ENCODE data around the gene PSMA6.

Gene PSMA6

DNA sequence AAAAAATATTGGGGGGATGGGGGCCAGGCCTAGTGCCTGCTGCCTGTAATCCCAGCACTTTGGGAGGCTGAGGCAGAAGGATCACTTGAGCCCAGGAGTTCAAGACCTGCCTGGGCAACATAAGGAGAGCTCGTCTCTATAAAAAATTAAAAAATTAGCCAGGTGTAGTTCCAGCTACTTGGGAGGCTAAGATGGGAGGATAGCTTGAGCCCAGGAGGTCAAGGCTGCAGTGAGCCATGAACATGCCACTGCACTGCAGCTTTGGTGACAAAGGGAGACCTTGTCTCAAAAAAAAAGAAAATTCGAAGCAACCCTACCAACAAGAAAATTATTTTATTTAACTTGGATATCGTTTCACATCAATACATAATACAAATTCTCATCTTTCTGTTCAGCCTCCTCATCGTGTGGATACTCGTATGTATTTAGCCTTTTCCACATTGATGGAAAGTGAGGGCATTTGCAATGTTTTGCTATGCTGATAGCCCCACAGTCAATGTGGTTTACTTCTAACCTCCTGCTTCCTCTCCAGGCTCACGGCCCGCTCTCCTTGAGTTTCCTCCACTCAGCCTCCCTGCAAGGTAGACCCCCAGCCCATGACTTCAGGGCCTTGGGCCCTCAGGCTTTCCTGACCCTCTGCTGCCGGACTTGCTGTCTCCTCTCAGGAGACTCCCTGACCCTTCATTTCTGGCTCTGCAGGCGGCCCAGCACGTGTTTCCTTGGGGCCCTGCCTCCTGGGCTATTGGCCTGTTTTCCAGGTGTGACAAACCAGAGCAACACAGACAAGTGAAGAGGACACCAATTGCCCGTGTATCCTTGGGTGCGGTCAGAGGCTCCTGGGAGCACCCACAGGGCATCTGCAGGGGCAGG is 57.5 kb downstream of the PSMA6 start (continued):
- TF ChIP-seq, protein P1, sequence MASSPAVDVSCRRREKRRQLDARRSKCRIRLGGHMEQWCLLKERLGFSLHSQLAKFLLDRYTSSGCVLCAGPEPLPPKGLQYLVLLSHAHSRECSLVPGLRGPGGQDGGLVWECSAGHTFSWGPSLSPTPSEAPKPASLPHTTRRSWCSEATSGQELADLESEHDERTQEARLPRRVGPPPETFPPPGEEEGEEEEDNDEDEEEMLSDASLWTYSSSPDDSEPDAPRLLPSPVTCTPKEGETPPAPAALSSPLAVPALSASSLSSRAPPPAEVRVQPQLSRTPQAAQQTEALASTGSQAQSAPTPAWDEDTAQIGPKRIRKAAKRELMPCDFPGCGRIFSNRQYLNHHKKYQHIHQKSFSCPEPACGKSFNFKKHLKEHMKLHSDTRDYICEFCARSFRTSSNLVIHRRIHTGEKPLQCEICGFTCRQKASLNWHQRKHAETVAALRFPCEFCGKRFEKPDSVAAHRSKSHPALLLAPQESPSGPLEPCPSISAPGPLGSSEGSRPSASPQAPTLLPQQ (tag by site-specific recombination; IDR thresholded peaks at IDR 0.05): no peak
- TF ChIP-seq YY1 (tag by site-specific recombination; IDR thresholded peaks at IDR 0.05) (no peak), ZNF629 (tag by site-specific recombination; IDR thresholded peaks at IDR 0.05) (no peak), ZBTB8A (tag by site-specific recombination; IDR thresholded peaks at IDR 0.05) (no peak)

DNA sequence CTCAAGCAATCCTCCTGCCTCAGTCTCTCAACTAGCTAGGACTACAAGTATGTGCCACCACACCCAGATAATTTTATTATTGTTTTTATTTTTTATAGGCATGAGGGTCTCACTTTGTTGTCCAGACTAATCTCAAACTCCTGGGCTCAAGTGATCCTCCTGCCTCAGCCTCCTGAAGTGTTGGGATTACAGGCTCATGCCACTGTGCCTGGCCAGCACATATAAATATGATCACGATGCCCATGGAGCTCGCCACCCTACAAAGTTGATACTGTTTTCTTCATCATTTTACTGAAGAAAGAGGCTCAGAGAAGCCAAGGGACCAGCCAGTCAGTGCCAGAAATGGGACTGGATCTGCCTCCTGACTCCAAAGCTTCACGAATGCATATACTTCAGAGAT is 59.3 kb downstream of the PSMA6 start:
- Histone ChIP-seq H3K4me1 (ENCODE audit: control insufficient read depth, insufficient read depth, low read length) (no peaks in the 10 kb centered on the region), H3K27ac (ENCODE audit: extremely low read depth, low read depth, low read length) (no peak overlapping the region), H3K36me3 (ENCODE audit: control insufficient read depth in 2 of 2, insufficient read depth in 1 of 2, low read length in 2 of 2) (no peaks in the 10 kb centered on the region), H3K9me3 (ENCODE audit: control insufficient read depth, insufficient read depth, low read depth, low read length) (no peaks in the 10 kb centered on the region), H3K4me3 (ENCODE audit: low read depth, low read length) (no peak overlapping the region)
- TF ChIP-seq ZNF791 (tag by site-specific recombination; IDR thresholded peaks at IDR 0.05) (no peak), PRDM6 (tag by site-specific recombination; IDR thresholded peaks at IDR 0.05) (no peak), HOXC10 (CRISPR knock-in tag; IDR thresholded peaks at IDR 0.05) (no peak), MYNN (tag by site-specific recombination; IDR thresholded peaks at IDR 0.05; ENCODE audit: borderline replicate concordance) (no peak), ZNF768 (tag by site-specific recombination; IDR thresholded peaks at IDR 0.05) (no peak), YY1 (tag by site-specific recombination; IDR thresholded peaks at IDR 0.05) (no peak), ZFP69B (tag by site-specific recombination; IDR thresholded peaks at IDR 0.05) (no peak), ZSCAN30 (tag by site-specific recombination; IDR thresholded peaks at IDR 0.05) (no peak), PRDM1 (tag by site-specific recombination; IDR thresholded peaks at IDR 0.05) (no peak), ZFP3 (tag by site-specific recombination; IDR thresholded peaks at IDR 0.05; ENCODE audit: low read depth) (no peak)
- CTCF ChIA-PET: interaction anchor here (0.6 to 1.0 kb wide), 2 partner anchors 52 to 532 kb away, joined by 3 to 4 read pairs; no protein-coding TSS in a partner anchor
- POLR2A ChIA-PET: no interaction called here

GRCh38 chr14:35351897-35352273 is 59.7 kb downstream of the PSMA6 start:
- CTCF ChIA-PET: interaction anchor here (0.6 to 1.0 kb wide), 2 partner anchors 51 to 531 kb away, joined by 3 to 4 read pairs; no protein-coding TSS in a partner anchor
- no peaks in the 10 kb centered on the region for H3K36me3 ChIP-seq (ENCODE audit: control insufficient read depth in 2 of 2, insufficient read depth in 1 of 2, low read length in 2 of 2)
- POLR2A ChIA-PET: no interaction called here
- no peak for TF ChIP-seq ZNF18 (tag by site-specific recombination; IDR thresholded peaks at IDR 0.05)
- TF ChIP-seq SP7 (tag by site-specific recombination; IDR thresholded peaks at IDR 0.05): no peak
- no peak for TF ChIP-seq ZSCAN30 (tag by site-specific recombination; IDR thresholded peaks at IDR 0.05)
- no peak overlapping the region for H3K4me3 ChIP-seq (ENCODE audit: low read depth, low read length)
- no peaks in the 10 kb centered on the region for H3K9me3 ChIP-seq (ENCODE audit: control insufficient read depth, insufficient read depth, low read depth, low read length)
- H3K4me1 ChIP-seq (ENCODE audit: control insufficient read depth, insufficient read depth, low read length): no peaks in the 10 kb centered on the region
- no peak overlapping the region for H3K27ac ChIP-seq (ENCODE audit: extremely low read depth, low read depth, low read length)
